Mesothelial cell of epicardium (in vitro differentiated cells): ENCODE data around the gene ZNF281. TPM values are rescaled to one million over a fixed set of nuclear protein-coding genes. Genes with fewer than 3 reads are reported as not detected.

Experiments used
- DNase-seq, 2 experiments: peaks; one replicate each; pipeline ENCODE4 v3.0.0; 2021; ENCODE audit warnings: low spot score in 2 of 2; ENCODE audit not compliant: unreplicated experiment in 2 of 2
- H3K27ac Mint-ChIP-seq: 2 replicates; pipeline ENCODE4 v1.8.0; 2021; ENCODE audit warnings: mixed read lengths
- H3K27me3 Mint-ChIP-seq: 2 replicates; pipeline ENCODE4 v1.8.0; 2021; ENCODE audit warnings: low read depth, mixed read lengths
- H3K36me3 Mint-ChIP-seq: 2 replicates; pipeline ENCODE4 v1.8.0; 2021; ENCODE audit warnings: mixed read lengths
- H3K4me1 Mint-ChIP-seq: 2 replicates; pipeline ENCODE4 v1.8.0; 2021; ENCODE audit warnings: mixed read lengths
- H3K4me3 Mint-ChIP-seq: 2 replicates; pipeline ENCODE4 v1.8.0; 2021; ENCODE audit warnings: mild to moderate bottlenecking, moderate library complexity, mixed read lengths
- H3K9me3 Mint-ChIP-seq: 2 replicates; pipeline ENCODE4 v1.8.0; 2021; ENCODE audit warnings: mixed read lengths
- CTCF ChIP-seq: fragments of 200-600 bp; sonication (generic); IDR thresholded peaks from one replicate; pipeline ENCODE4 v1.5.0; 2021; ENCODE audit warnings: antibody characterized with exemption; ENCODE audit not compliant: unreplicated experiment
- total RNA-seq: library from RNA; stranded (reverse); gene quantifications from 3 replicates; pipeline ENCODE4 v1.2.1, GENCODE V29; 2021

Gene ZNF281
- total RNA-seq, 1 donor from 2014 or later: 26.5 TPM

- TF ChIP-seq CTCF: no peak
- no peaks in the 10 kb centered on the region for H3K27me3 Mint-ChIP-seq
- no peak overlapping the region for H3K27ac Mint-ChIP-seq
- H3K4me1 Mint-ChIP-seq: peaks cover 9% of the 10 kb centered on the region
- peaks cover 2% of the 10 kb centered on the region for H3K36me3 Mint-ChIP-seq
- no peaks in the 10 kb centered on the region for H3K9me3 Mint-ChIP-seq
- H3K4me3 Mint-ChIP-seq: no peak overlapping the region
- no peak for DNase-seq
Observed at GRCh38 chr1:200400556-200400955, 9.3 kb downstream of the ZNF281 start.

- Mint-ChIP-seq H3K9me3 (no peaks in the 10 kb centered on the region), H3K36me3 (peaks cover 2% of the 10 kb centered on the region), H3K4me3 (no peak overlapping the region), H3K27me3 (no peaks in the 10 kb centered on the region), H3K4me1 (peaks cover 5% of the 10 kb centered on the region), H3K27ac (no peak overlapping the region)
- no peak for DNase-seq
- TF ChIP-seq CTCF: no peak
Observed at GRCh38 chr1:200399860-200400259, 10.0 kb downstream of the ZNF281 start.

GRCh38 chr1:200398373-200398772 is 11.5 kb downstream of the ZNF281 start:
- Mint-ChIP-seq H3K36me3 (peaks cover 2% of the 10 kb centered on the region), H3K27ac (no peak overlapping the region), H3K27me3 (no peaks in the 10 kb centered on the region), H3K4me1 (peaks cover 5% of the 10 kb centered on the region), H3K4me3 (no peak overlapping the region), H3K9me3 (no peaks in the 10 kb centered on the region)
- DNase-seq: no peak
- TF ChIP-seq CTCF: no peak

- H3K27ac Mint-ChIP-seq: no peak overlapping the region
- H3K4me1 Mint-ChIP-seq: peaks cover 1% of the 10 kb centered on the region
- H3K36me3 Mint-ChIP-seq: peaks cover 2% of the 10 kb centered on the region
- H3K4me3 Mint-ChIP-seq: no peak overlapping the region
- no peak for TF ChIP-seq CTCF
- no peaks in the 10 kb centered on the region for H3K9me3 Mint-ChIP-seq
- H3K27me3 Mint-ChIP-seq: no peaks in the 10 kb centered on the region
- no peak for DNase-seq
Observed at GRCh38 chr1:200392625-200393185, 17.1 kb downstream of the ZNF281 start.

- Mint-ChIP-seq H3K36me3 (no peaks in the 10 kb centered on the region), H3K4me3 (no peak overlapping the region), H3K27ac (no peak overlapping the region), H3K4me1 (peaks cover 1% of the 10 kb centered on the region), H3K9me3 (no peaks in the 10 kb centered on the region), H3K27me3 (no peaks in the 10 kb centered on the region)
- TF ChIP-seq CTCF: no peak
- no peak for DNase-seq
Observed at GRCh38 chr1:200391747-200392146, 18.1 kb downstream of the ZNF281 start.

GRCh38 chr1:200388791-200389190 is 21.0 kb downstream of the ZNF281 start:
- H3K36me3 Mint-ChIP-seq: no peaks in the 10 kb centered on the region
- no peak for TF ChIP-seq CTCF
- no peak overlapping the region for H3K4me3 Mint-ChIP-seq
- H3K4me1 Mint-ChIP-seq: peaks cover 1% of the 10 kb centered on the region
- H3K9me3 Mint-ChIP-seq: no peaks in the 10 kb centered on the region
- H3K27ac Mint-ChIP-seq: no peak overlapping the region
- no peak for DNase-seq
- H3K27me3 Mint-ChIP-seq: no peaks in the 10 kb centered on the region
